ENCODE data around the gene TMTC4. TPM values are rescaled to one million over a fixed set of nuclear protein-coding genes. Genes with fewer than 3 reads are reported as not detected.

TMTC4 gene
- total and polyA plus RNA-seq, 4 donors, result 1.8 to 13.1 (median 4.1) TPM

DNA sequence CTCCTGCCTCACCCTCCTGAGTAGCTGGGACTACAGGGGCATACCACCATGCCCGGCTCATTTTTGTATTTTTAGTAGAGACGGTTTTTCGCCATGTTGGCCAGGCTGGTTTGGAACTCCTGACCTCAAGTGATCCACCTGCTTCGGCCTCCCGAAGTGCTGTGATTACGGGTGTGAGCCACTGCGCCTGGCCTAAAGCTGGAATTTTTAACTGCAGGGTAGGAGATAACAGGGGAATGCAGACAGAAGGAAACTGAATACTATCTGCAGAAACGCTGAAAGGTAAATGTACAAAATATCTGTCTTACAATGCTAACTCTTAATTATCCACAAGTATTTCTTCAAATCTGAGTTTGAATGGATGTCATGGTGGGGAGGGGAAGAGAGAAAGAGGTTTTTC is 13.8 kb downstream of the TMTC4 start:
- Histone ChIP-seq H3K27me3 (ENCODE audit: control insufficient read depth in 1 of 2, insufficient read depth in 2 of 2, low read length in 1 of 2) (no peaks in the 10 kb centered on the region), H3K4me1 (ENCODE audit: control insufficient read depth in 1 of 2, insufficient read depth in 2 of 2, low read length in 2 of 2) (no peaks in the 10 kb centered on the region), H3K36me3 (ENCODE audit: control insufficient read depth in 1 of 2, insufficient read depth in 2 of 2, low read length in 1 of 2) (peaks cover 0 to 7% of the 10 kb centered on the region in 2 donors), H3K9me3 (ENCODE audit: control insufficient read depth, low read length) (no peaks in the 10 kb centered on the region), H3K27ac (ENCODE audit: low read depth in 1 of 2, low read length in 2 of 2) (no peak overlapping the region), H3K4me3 (ENCODE audit: low read length in 2 of 2) (no peak overlapping the region)
- ATAC-seq (ENCODE audit: low FRiP score), result no peak
- 80 to 89% methylated on average over 8 of the region's 8 CpGs for WGBS, 2 donors
- intact Hi-C loops (cut with DNase I), result no loop called here
- no peak for DNase-seq

GRCh38 chr13:100659578-100659977 is 15.0 kb downstream of the TMTC4 start:
- Histone ChIP-seq H3K27me3 (ENCODE audit: control insufficient read depth in 1 of 2, insufficient read depth in 2 of 2, low read length in 1 of 2) (no peaks in the 10 kb centered on the region), H3K9me3 (ENCODE audit: control insufficient read depth, low read length) (no peaks in the 10 kb centered on the region), H3K27ac (ENCODE audit: low read depth in 1 of 2, low read length in 2 of 2) (no peak overlapping the region), H3K36me3 (ENCODE audit: control insufficient read depth in 1 of 2, insufficient read depth in 2 of 2, low read length in 1 of 2) (peaks cover 0 to 5% of the 10 kb centered on the region in 2 donors), H3K4me1 (ENCODE audit: control insufficient read depth in 1 of 2, insufficient read depth in 2 of 2, low read length in 2 of 2) (no peaks in the 10 kb centered on the region), H3K4me3 (ENCODE audit: low read length in 2 of 2) (no peak overlapping the region)
- intact Hi-C loops (cut with DNase I), result no loop called here
- 88 to 90% methylated on average over 4 of the region's 4 CpGs for WGBS, 2 donors
- DNase-seq (no peak), ATAC-seq (ENCODE audit: low FRiP score) (no peak)

- 44 to 64% methylated on average over 2 of the region's 2 CpGs for WGBS, 2 donors
- ATAC-seq (ENCODE audit: low FRiP score), result no peak
- intact Hi-C loops (cut with DNase I), result no loop called here
- no peak overlapping the region for H3K27ac ChIP-seq (ENCODE audit: low read depth in 1 of 2, low read length in 2 of 2)
- no peak overlapping the region for H3K4me3 ChIP-seq (ENCODE audit: low read length in 2 of 2)
- no peak for DNase-seq
- H3K36me3 ChIP-seq (ENCODE audit: control insufficient read depth in 1 of 2, insufficient read depth in 2 of 2, low read length in 1 of 2), result no peaks in the 10 kb centered on the region
- no peaks in the 10 kb centered on the region for H3K27me3 ChIP-seq (ENCODE audit: control insufficient read depth in 1 of 2, insufficient read depth in 2 of 2, low read length in 1 of 2)
- no peaks in the 10 kb centered on the region for H3K9me3 ChIP-seq (ENCODE audit: control insufficient read depth, low read length)
- H3K4me1 ChIP-seq (ENCODE audit: control insufficient read depth in 1 of 2, insufficient read depth in 2 of 2, low read length in 2 of 2), result no peaks in the 10 kb centered on the region
Observed at GRCh38 chr13:100658363-100658762, 16.2 kb downstream of the TMTC4 start.

DNA sequence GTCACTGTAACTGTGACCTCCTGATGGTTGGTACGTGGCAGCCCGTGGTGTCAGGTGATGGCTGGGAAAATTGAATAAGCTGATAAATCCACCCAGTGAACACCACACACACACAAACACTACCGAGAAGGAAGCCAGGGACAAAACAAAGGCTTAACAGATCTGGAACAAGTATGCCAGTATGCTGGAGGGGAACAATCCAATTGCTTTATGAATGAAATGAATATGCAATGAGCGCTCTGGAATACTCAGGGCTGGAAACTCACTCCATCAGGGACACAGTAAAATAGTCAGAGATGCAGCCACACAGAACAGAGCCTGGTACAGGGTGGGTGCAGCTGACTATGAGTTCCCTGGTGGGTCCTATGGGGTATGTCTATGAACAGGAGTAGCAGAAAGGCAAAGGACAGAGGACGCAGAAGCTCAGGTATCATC is 16.7 kb downstream of the TMTC4 start:
- DNase-seq (no peak), ATAC-seq (ENCODE audit: low FRiP score) (no peak)
- Histone ChIP-seq H3K4me3 (ENCODE audit: low read length in 2 of 2) (no peak overlapping the region), H3K9me3 (ENCODE audit: control insufficient read depth, low read length) (no peaks in the 10 kb centered on the region), H3K4me1 (ENCODE audit: control insufficient read depth in 1 of 2, insufficient read depth in 2 of 2, low read length in 2 of 2) (no peaks in the 10 kb centered on the region), H3K27ac (ENCODE audit: low read depth in 1 of 2, low read length in 2 of 2) (no peak overlapping the region), H3K27me3 (ENCODE audit: control insufficient read depth in 1 of 2, insufficient read depth in 2 of 2, low read length in 1 of 2) (no peaks in the 10 kb centered on the region), H3K36me3 (ENCODE audit: control insufficient read depth in 1 of 2, insufficient read depth in 2 of 2, low read length in 1 of 2) (no peaks in the 10 kb centered on the region)
- intact Hi-C loops (cut with DNase I), result no loop called here
- 89 to 90% methylated on average over 5 of the region's 5 CpGs for WGBS, 2 donors

- Histone ChIP-seq H3K4me1 (ENCODE audit: control insufficient read depth in 1 of 2, insufficient read depth in 2 of 2, low read length in 2 of 2) (no peaks in the 10 kb centered on the region), H3K36me3 (ENCODE audit: control insufficient read depth in 1 of 2, insufficient read depth in 2 of 2, low read length in 1 of 2) (no peaks in the 10 kb centered on the region), H3K27me3 (ENCODE audit: control insufficient read depth in 1 of 2, insufficient read depth in 2 of 2, low read length in 1 of 2) (no peaks in the 10 kb centered on the region), H3K4me3 (ENCODE audit: low read length in 2 of 2) (no peak overlapping the region), H3K9me3 (ENCODE audit: control insufficient read depth, low read length) (no peaks in the 10 kb centered on the region), H3K27ac (ENCODE audit: low read depth in 1 of 2, low read length in 2 of 2) (no peak overlapping the region)
- WGBS, 2 donors, result 97 to 98% methylated on average over 2 of the region's 2 CpGs
- intact Hi-C loops (cut with DNase I), result no loop called here
- DNase-seq, result no peak
- no peak for ATAC-seq (ENCODE audit: low FRiP score)
Observed at GRCh38 chr13:100652510-100652909, 22.1 kb downstream of the TMTC4 start.

GRCh38 chr13:100650326-100650725 is 24.3 kb downstream of the TMTC4 start:
- 82 to 90% methylated on average over 14 of the region's 14 CpGs for WGBS, 2 donors
- intact Hi-C loops (cut with DNase I), result no loop called here
- H3K4me3 ChIP-seq (ENCODE audit: low read length in 2 of 2), result no peak overlapping the region
- no peaks in the 10 kb centered on the region for H3K27me3 ChIP-seq (ENCODE audit: control insufficient read depth in 1 of 2, insufficient read depth in 2 of 2, low read length in 1 of 2)
- no peak overlapping the region for H3K27ac ChIP-seq (ENCODE audit: low read depth in 1 of 2, low read length in 2 of 2)
- no peaks in the 10 kb centered on the region for H3K36me3 ChIP-seq (ENCODE audit: control insufficient read depth in 1 of 2, insufficient read depth in 2 of 2, low read length in 1 of 2)
- ATAC-seq (ENCODE audit: low FRiP score) (no peak), DNase-seq (no peak)
- H3K4me1 ChIP-seq (ENCODE audit: control insufficient read depth in 1 of 2, insufficient read depth in 2 of 2, low read length in 2 of 2), result no peaks in the 10 kb centered on the region
- no peaks in the 10 kb centered on the region for H3K9me3 ChIP-seq (ENCODE audit: control insufficient read depth, low read length)

DNA sequence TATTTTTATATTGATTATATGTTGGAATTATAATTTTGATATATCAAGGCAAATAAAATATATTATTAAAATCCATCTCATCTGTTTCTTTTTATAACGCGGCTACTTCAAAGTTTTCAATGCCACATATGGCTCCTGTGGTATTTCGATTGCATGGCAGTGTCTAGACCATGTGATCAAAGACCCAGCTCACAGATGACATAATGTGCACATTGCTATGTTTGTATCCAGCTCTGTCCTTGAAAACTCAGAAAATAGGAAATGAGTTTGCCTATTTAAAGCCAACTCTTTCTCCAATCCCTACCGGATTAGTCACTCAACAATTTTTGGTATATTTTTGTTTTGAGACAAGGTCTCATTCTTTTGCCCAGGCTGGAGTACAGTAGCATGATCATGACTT is 26.2 kb downstream of the TMTC4 start:
- intact Hi-C loops (cut with DNase I), result no loop called here
- 90 to 91% methylated on average over 4 of the region's 4 CpGs for WGBS, 2 donors
- H3K9me3 ChIP-seq (ENCODE audit: control insufficient read depth, low read length), result no peaks in the 10 kb centered on the region

DNA sequence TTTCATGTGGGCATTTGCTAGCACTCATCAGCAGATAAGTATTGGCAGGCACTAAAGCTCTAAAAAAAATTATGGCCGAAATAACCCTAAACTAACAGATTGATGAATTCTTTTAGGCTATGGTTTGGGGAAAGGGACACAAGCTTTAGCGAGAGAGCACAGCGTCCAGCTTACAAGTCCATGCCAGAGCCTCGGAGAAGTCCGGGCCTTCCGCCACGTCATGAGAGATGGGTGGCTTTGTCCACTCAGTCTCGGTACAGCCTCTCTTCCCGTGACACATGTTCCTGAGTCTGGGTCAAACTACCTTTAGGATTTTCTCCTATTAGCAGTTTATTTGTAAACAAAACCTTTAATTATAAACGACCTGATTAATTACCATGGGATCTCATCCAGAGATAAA is 27.7 kb downstream of the TMTC4 start:
- WGBS, 2 donors, result 93 to 94% methylated on average over 10 of the region's 10 CpGs
- no peak for ATAC-seq (ENCODE audit: low FRiP score)
- Histone ChIP-seq H3K9me3 (ENCODE audit: control insufficient read depth, low read length) (no peaks in the 10 kb centered on the region), H3K4me1 (ENCODE audit: control insufficient read depth in 1 of 2, insufficient read depth in 2 of 2, low read length in 2 of 2) (no peaks in the 10 kb centered on the region), H3K27me3 (ENCODE audit: control insufficient read depth in 1 of 2, insufficient read depth in 2 of 2, low read length in 1 of 2) (no peaks in the 10 kb centered on the region), H3K4me3 (ENCODE audit: low read length in 2 of 2) (no peak overlapping the region), H3K36me3 (ENCODE audit: control insufficient read depth in 1 of 2, insufficient read depth in 2 of 2, low read length in 1 of 2) (no peaks in the 10 kb centered on the region), H3K27ac (ENCODE audit: low read depth in 1 of 2, low read length in 2 of 2) (no peak overlapping the region)
- intact Hi-C loops (cut with DNase I), result no loop called here
- no peak for DNase-seq

More for the DNA sequence above, 26.2 kb downstream of the TMTC4 start:
- Histone ChIP-seq H3K4me1 (ENCODE audit: control insufficient read depth in 1 of 2, insufficient read depth in 2 of 2, low read length in 2 of 2) (no peaks in the 10 kb centered on the region), H3K4me3 (ENCODE audit: low read length in 2 of 2) (no peak overlapping the region), H3K36me3 (ENCODE audit: control insufficient read depth in 1 of 2, insufficient read depth in 2 of 2, low read length in 1 of 2) (no peaks in the 10 kb centered on the region), H3K27me3 (ENCODE audit: control insufficient read depth in 1 of 2, insufficient read depth in 2 of 2, low read length in 1 of 2) (no peaks in the 10 kb centered on the region), H3K27ac (ENCODE audit: low read depth in 1 of 2, low read length in 2 of 2) (no peak overlapping the region)
- no peak for DNase-seq
- no peak for ATAC-seq (ENCODE audit: low FRiP score)

- H3K4me1 ChIP-seq (ENCODE audit: control insufficient read depth in 1 of 2, insufficient read depth in 2 of 2, low read length in 2 of 2), result no peaks in the 10 kb centered on the region
- ATAC-seq (ENCODE audit: low FRiP score) (no peak), DNase-seq (no peak)
- no peaks in the 10 kb centered on the region for H3K36me3 ChIP-seq (ENCODE audit: control insufficient read depth in 1 of 2, insufficient read depth in 2 of 2, low read length in 1 of 2)
- no peaks in the 10 kb centered on the region for H3K9me3 ChIP-seq (ENCODE audit: control insufficient read depth, low read length)
- H3K4me3 ChIP-seq (ENCODE audit: low read length in 2 of 2), result no peak overlapping the region
- WGBS, 2 donors, result 81 to 82% methylated on average over 12 of the region's 12 CpGs
- intact Hi-C loops (cut with DNase I), result no loop called here
- no peak overlapping the region for H3K27ac ChIP-seq (ENCODE audit: low read depth in 1 of 2, low read length in 2 of 2)
- H3K27me3 ChIP-seq (ENCODE audit: control insufficient read depth in 1 of 2, insufficient read depth in 2 of 2, low read length in 1 of 2), result no peaks in the 10 kb centered on the region
Observed at GRCh38 chr13:100646030-100646673, 28.4 kb downstream of the TMTC4 start.

Data from aorta (tissue), 5 donors.